ENCODE measurements around the gene COMMD3.

DNA sequence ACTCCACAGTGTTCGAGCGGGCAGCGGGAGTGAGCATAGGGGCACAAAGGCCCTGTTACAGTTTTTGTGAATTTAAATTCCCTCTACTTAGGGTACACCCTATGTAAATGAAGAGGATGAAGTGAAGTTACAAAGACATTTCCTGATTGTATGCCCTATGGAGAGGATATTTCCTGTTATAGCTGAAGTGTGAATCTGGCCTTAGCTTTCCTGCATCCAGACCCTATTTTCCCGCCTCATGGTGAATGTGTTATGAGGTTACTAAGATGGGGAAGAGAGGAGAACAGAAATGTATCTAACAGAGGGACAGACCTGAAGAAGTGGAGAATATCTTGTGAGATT, 37.8 kb upstream of the COMMD3 start:
- no peak for TF ChIP-seq MAFK (IDR thresholded peaks at IDR 0.05; ENCODE audit: low read depth, low read length)
- no peak for TF ChIP-seq POLR2A (IDR thresholded peaks at IDR 0.05; ENCODE audit: control extremely low read depth in 1 of 2, low read depth in 2 of 2, low read length in 2 of 2)
- TF ChIP-seq CTCF (IDR thresholded peaks at IDR 0.05; ENCODE audit: control extremely low read depth in 1 of 3, insufficient read depth in 1 of 3, low read depth in 1 of 3, low read length in 3 of 3), result no peak
- no peak for TF ChIP-seq CHD7 (IDR thresholded peaks at IDR 0.05; ENCODE audit: insufficient replicate concordance, low read length)
- TF ChIP-seq CHD1 (IDR thresholded peaks at IDR 0.05; ENCODE audit: low read depth, low read length), result no peak
- TF ChIP-seq SIN3A (conservative IDR thresholded peaks at IDR 0.05 in 1 of 2, IDR thresholded peaks at IDR 0.05 in 1 of 2; ENCODE audit: low read depth in 1 of 2, low read length in 2 of 2), result no peak
- no peak for TF ChIP-seq EGR1 (IDR thresholded peaks at IDR 0.05; ENCODE audit: borderline replicate concordance, low read depth, low read length)

All from H1 (cell line).